Adrenal gland (tissue), 12 donors: Measurements from ENCODE around the gene EXOC3. TPM values are rescaled to one million over a fixed set of nuclear protein-coding genes. Genes with fewer than 3 reads are reported as not detected.
"Not testable (repeated sequence)": the region's sequence is repeated elsewhere in the genome, so short reads cannot be mapped to it uniquely, and the experiment has no call there.

Source experiments
- DNase-seq, 7 donors: peaks; one replicate each; pipeline ENCODE4 v3.0.0-alpha.2; 2019 to 2020
- H3K27ac ChIP-seq, 5 donors: fragments of 200-600 bp; sonication (generic) in 4 of 5; 1 replicate in 3 of 5; 2 replicates in 2 of 5; pipeline versions ENCODE4 v1.5.1 to v1.8.0; 2016 to 2020; ENCODE audit warnings: mild to moderate bottlenecking in 1 of 5
- H3K27me3 ChIP-seq: fragments of 200-600 bp; 2 replicates; pipeline ENCODE4 v1.8.0; 2021
- H3K36me3 ChIP-seq, 2 donors: fragments of 200-600 bp; replicated peaks in 1 of 2; 1 replicate in 1 of 2; 2 replicates in 1 of 2; pipeline versions ENCODE4 v1.5.1 to v1.8.0; 2018 to 2022
- H3K4me1 ChIP-seq, 2 donors: fragments of 200-600 bp; replicated peaks in 1 of 2; 1 replicate in 1 of 2; 2 replicates in 1 of 2; pipeline versions ENCODE4 v1.5.1 to v1.8.0; 2018 to 2021
- H3K4me3 ChIP-seq, 4 donors: fragments of 200-600 bp; sonication (generic) in 3 of 4; one replicate each; pipeline ENCODE4 v1.5.1; 2016 to 2018
- H3K9me3 ChIP-seq, 3 donors: fragments of 200-600 bp; sonication (generic) in 1 of 3; replicated peaks in 1 of 3; 1 replicate in 2 of 3; 2 replicates in 1 of 3; pipeline versions ENCODE4 v1.5.1 to v1.8.0; 2016 to 2021
- CTCF ChIP-seq, 6 experiments: fragments of 450-650 bp in 4 of 6; fragments of 200-600 bp in 2 of 6; sonication (generic) in 1 of 6; IDR thresholded peaks; 1 replicate in 5 of 6; 2 replicates in 1 of 6; pipeline versions ENCODE4 v1.5.1 to v1.8.0; 2016 to 2021; ENCODE audit warnings: antibody characterized with exemption in 6 of 6, mild to moderate bottlenecking in 2 of 6, moderate library complexity in 1 of 6
- POLR2A ChIP-seq, 2 donors: fragments of 450-650 bp; IDR thresholded peaks; one replicate each; pipeline ENCODE4 v1.6.1; 2017; ENCODE audit warnings: antibody characterized with exemption in 2 of 2, mild to moderate bottlenecking in 2 of 2, moderate library complexity in 1 of 2
- WGBS, 4 donors: extraction: QIAGEN DNeasy Blood & Tissue Kit in 2 of 4; methylation state at CpG; one replicate each; pipeline versions ENCODE4 v1.1.5 to v1.1.7; 2013 to 2017; 5-methylcytosine and 5-hydroxymethylcytosine counted together
- intact Hi-C, 2 donors: fragments of 100-400 bp; cut with DNase I; formaldehyde crosslinking; loops; one replicate each; pipeline versions ENCODE4 v1.14.1 to v1.15.0; 2022 to 2023
- polyA plus RNA-seq, 3 donors: library from polyadenylated mRNA; stranded (reverse); fragments of 200-250 nt in 2 of 3; fragments of 350-450 nt in 1 of 3; fragmentation: Illumina TruSeq in 1 of 3; extraction: RNeasy Lipid Tissue Mini Kit (QIAGEN cat#74804) in 1 of 3; gene quantifications; one replicate each; pipeline ENCODE4 v1.2.3, GENCODE V29; 2013 to 2014
- total RNA-seq, 9 donors: library from RNA; depleted of rRNA in 4 of 9; stranded (reverse); fragments of >200 nt in 4 of 9; fragments of 120-200 nt in 1 of 9; fragmentation: NEBNext Ultra II Directional in 1 of 9; extraction: Animal tissue kit (Norgen Biotek cat#: 25700) in 1 of 9; gene quantifications; one replicate each; pipeline versions ENCODE4 v1.1.0 to v1.2.4, GENCODE V29; 2013 to 2023
- donor health status: healthy with polysubstance abuse.
- donor health status: Bipolar disorder and iron deficiency.
- donor health status: DM: yes; HTN: yes; CAD: no.
- donor health status: DM: no; HTN: no; CAD: no.
- donor health status: DM: no; HTN: no; CAD: no.
- donor health status: DM: yes; HTN: yes; CAD: no.

Gene EXOC3
- total and polyA plus RNA-seq, 12 donors: 24.7 to 66.4 (median 42.7) TPM

DNA sequence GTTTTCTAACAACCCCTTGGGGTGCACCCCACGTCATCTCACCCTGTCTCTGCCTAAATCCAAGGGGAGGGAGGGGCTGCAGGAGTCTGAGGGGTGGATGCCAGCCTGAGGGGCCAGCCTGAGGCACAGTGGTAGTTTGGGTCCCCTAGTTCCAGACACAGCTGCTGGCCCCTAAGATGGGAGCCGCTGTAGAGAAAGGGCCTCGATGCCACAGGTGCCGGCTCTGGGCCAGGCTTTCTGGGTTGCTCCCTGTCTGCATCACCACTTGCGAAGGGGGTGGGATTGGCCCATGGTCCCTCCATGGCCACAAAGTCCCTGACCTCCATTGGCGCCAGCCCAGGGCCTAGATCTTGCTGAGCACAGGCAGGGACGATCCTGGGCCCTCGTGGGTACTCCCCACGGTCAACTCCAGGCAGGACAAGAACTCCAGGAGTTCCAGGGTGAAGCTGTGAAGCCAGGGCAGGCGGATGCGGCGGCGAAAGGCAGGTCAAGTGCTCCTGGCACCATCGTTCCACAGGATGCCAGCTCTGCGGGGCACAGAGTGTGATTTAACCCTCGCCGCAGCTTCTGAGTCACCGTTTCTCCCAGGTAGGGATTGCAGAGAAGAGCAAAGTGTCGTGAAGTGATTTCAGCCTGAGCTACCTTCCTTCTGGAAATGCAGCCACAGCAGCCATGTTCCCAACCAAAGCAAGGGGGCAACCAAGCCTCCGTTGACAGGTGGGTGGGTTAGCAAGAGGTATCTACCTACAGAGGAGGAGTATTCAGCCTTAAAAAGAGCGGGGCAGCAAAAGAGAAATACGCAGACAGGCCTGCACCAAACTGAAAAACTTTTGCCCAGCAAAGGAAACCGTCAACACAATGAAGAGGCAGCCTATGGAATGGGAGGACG lies 41.6 kb upstream of the EXOC3 start:
- no peak for TF ChIP-seq POLR2A (IDR thresholded peaks at IDR 0.05)
- TF ChIP-seq CTCF (IDR thresholded peaks at IDR 0.05): no peak
- WGBS, 4 donors: 86 to 94% (median 92%) methylated on average over 17 to 24 of the region's 24 CpGs
- no peaks in the 10 kb centered on the region for H3K9me3 ChIP-seq
- H3K4me1 ChIP-seq: peaks cover 11% of the 10 kb centered on the region in 2 donors
- intact Hi-C loops: no loop called here
- no peaks in the 10 kb centered on the region for H3K36me3 ChIP-seq
- DNase-seq: peak in 1 of 7 donors; percentile 40
- H3K27ac ChIP-seq: no peak overlapping the region
- no peaks in the 10 kb centered on the region for H3K27me3 ChIP-seq
- H3K4me3 ChIP-seq: no peak overlapping the region

- DNase-seq, H3K27me3 ChIP-seq, H3K9me3 ChIP-seq, intact Hi-C loops, H3K4me3 ChIP-seq, H3K27ac ChIP-seq, H3K36me3 ChIP-seq: not testable (repeated sequence)
- peaks cover 11% of the 10 kb centered on the region in 2 donors for H3K4me1 ChIP-seq
- WGBS, 4 donors: 88 to 92% (median 91%) methylated on average over 17 of the region's 17 CpGs
Observed at GRCh38 chr5:402219-402614, 40.8 kb upstream of the EXOC3 start.

DNA sequence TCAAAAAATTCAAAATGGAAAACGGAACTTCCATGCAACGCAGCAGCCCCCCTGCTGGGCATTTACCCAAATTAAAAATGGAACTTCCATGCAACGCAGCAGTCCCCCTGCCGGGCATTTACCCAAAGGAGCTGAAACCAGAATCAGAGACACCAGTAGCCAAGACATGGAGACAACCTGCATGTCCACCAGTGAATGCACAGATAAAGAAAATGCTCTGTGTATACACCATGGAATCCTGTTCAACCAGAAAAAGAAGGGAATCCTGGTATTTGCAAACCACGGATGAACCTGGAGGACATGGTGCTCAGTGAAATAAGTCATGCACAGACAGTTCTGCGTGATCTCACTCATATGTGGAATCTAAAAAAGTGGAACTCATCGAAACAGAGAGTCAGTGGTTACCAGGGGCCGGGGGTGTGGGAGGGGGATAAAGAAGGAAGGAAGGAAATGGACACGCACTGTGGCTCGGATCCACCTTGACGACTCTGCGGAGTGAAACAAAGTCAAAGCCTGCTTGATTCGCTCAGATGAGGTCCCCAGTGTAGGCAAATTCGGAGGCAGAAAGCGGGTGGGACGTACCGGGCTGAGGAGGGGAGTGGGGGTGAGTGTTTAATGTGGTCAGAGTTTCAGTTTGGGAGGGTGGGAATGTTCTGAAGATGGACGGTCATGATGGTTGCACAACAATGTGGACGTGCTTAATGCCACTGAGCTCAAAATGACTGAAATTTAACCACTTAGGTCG lies 40.2 kb upstream of the EXOC3 start:
- H3K4me1 ChIP-seq: peaks cover 11% of the 10 kb centered on the region in 2 donors
- intact Hi-C loops: no loop called here

DNA sequence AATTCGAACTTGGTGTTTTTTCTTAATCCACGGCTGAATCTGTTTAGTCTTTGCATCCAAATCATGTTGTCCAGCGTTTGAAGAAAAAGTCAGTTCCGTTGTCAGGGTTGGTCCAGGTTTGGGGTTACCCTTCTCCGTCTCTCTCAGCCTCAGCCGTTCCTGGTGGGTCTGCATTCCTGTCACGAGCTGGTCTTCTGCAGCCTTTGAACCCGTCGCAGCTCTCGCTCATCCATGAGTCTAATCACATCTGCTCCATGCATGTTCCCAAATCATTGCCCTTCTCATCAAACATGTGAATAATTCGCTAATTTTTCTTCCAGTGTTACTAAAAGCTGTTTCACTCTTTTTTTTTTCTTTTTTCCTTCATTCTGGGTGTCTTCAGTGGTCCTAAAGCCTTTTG lies 39.0 kb upstream of the EXOC3 start:
- Histone ChIP-seq H3K9me3 (no peaks in the 10 kb centered on the region), H3K27ac (no peak overlapping the region), H3K4me3 (no peak overlapping the region), H3K36me3 (no peaks in the 10 kb centered on the region), H3K27me3 (no peaks in the 10 kb centered on the region), H3K4me1 (peaks cover 11% of the 10 kb centered on the region in 2 donors)
- TF ChIP-seq POLR2A (IDR thresholded peaks at IDR 0.05) (no peak), CTCF (IDR thresholded peaks at IDR 0.05) (no peak)
- 88 to 94% (median 90%) methylated on average over 11 of the region's 11 CpGs for WGBS, 4 donors
- intact Hi-C loops: no loop called here
- peak in 1 of 7 donors; percentile 28 for DNase-seq

More for the DNA sequence above, 40.2 kb upstream of the EXOC3 start:
- 70 to 82% (median 78%) methylated on average over 20 of the region's 20 CpGs for WGBS, 4 donors
- TF ChIP-seq CTCF (IDR thresholded peaks at IDR 0.05) (no peak), POLR2A (IDR thresholded peaks at IDR 0.05) (no peak)
- Histone ChIP-seq H3K36me3 (no peaks in the 10 kb centered on the region), H3K27me3 (no peaks in the 10 kb centered on the region), H3K9me3 (no peaks in the 10 kb centered on the region), H3K27ac (no peak overlapping the region), H3K4me3 (no peak overlapping the region)
- peak in 1 of 7 donors; percentile 50 for DNase-seq
